MM.1S (cell line): Measurements from ENCODE around the gene NINJ1.

Experiments
- DNase-seq: peaks from one replicate; pipeline ENCODE4 v3.0.0-alpha.2; 2015
- H2AFZ ChIP-seq: fragments of 300-600 bp; sonication (generic); 2 replicates; pipeline ENCODE4 v1.6.0; 2016; ENCODE audit warnings: antibody characterized with exemption, low read length
- H3F3A ChIP-seq: fragments of 300-600 bp; sonication (generic); 2 replicates; pipeline ENCODE4 v1.6.1; 2016; ENCODE audit warnings: mild to moderate bottlenecking, antibody characterized with exemption, low read length, moderate library complexity, mixed read lengths; ENCODE audit not compliant: insufficient read depth
- H3K27ac ChIP-seq: fragments of 300-600 bp; sonication (generic); 2 replicates; pipeline ENCODE4 v1.5.1; 2016; ENCODE audit warnings: mild to moderate bottlenecking, low read length
- H3K27me3 ChIP-seq: fragments of 300-600 bp; sonication (generic); replicated peaks from 2 replicates; pipeline ENCODE4 v1.6.0; 2016; ENCODE audit warnings: low read length; ENCODE audit not compliant: insufficient read depth
- H3K36me3 ChIP-seq: fragments of 300-600 bp; sonication (generic); replicated peaks from 2 replicates; pipeline ENCODE4 v1.6.1; 2016; ENCODE audit warnings: mild to moderate bottlenecking, low read length, mixed read lengths; ENCODE audit not compliant: insufficient read depth
- H3K4me1 ChIP-seq: fragments of 300-600 bp; sonication (generic); 2 replicates; pipeline ENCODE4 v1.6.1; 2016; ENCODE audit warnings: low read length, mixed read lengths
- H3K4me2 ChIP-seq: fragments of 300-600 bp; sonication (generic); 2 replicates; pipeline ENCODE4 v1.6.0; 2016; ENCODE audit warnings: low read depth, low read length
- H3K4me3 ChIP-seq: fragments of 300-600 bp; sonication (generic); 2 replicates; pipeline ENCODE4 v1.5.1; 2016; ENCODE audit warnings: low read length, mixed read lengths
- H3K79me2 ChIP-seq: fragments of 300-600 bp; sonication (generic); 2 replicates; pipeline ENCODE4 v1.6.1; 2016; ENCODE audit warnings: mixed run types, low read length, mixed read lengths
- H3K9ac ChIP-seq: fragments of 300-600 bp; sonication (generic); 2 replicates; pipeline ENCODE4 v1.6.1; 2016; ENCODE audit warnings: low read length, mixed read lengths
- H3K9me2 ChIP-seq: fragments of 300-600 bp; sonication (generic); replicated peaks from 2 replicates; pipeline ENCODE4 v1.6.1; 2016; ENCODE audit warnings: mild to moderate bottlenecking, low read length, mixed read lengths; ENCODE audit not compliant: insufficient read depth
- H3K9me3 ChIP-seq: fragments of 300-600 bp; sonication (generic); replicated peaks from 2 replicates; pipeline ENCODE4 v1.6.1; 2016; ENCODE audit warnings: mild to moderate bottlenecking, low read length, mixed read lengths; ENCODE audit not compliant: insufficient read depth
- H4K20me1 ChIP-seq: fragments of 300-600 bp; sonication (generic); 2 replicates; pipeline ENCODE4 v1.6.1; 2016; ENCODE audit warnings: mild to moderate bottlenecking, low read length, moderate library complexity, mixed read lengths; ENCODE audit not compliant: insufficient read depth
- CTCF ChIP-seq: fragments of 300-600 bp; sonication (generic); IDR thresholded peaks from 2 replicates; pipeline ENCODE4 v1.5.1; 2016; ENCODE audit warnings: antibody characterized with exemption, low read length, mixed read lengths
- EZH2 ChIP-seq: fragments of 300-600 bp; sonication (generic); optimal IDR thresholded peaks from 2 replicates; pipeline ENCODE3; 2017; ENCODE audit warnings: low read depth, mild to moderate bottlenecking, antibody characterized with exemption, low read length, mixed read lengths
- EZH2phosphoT487 ChIP-seq: fragments of 300-600 bp; sonication (generic); IDR thresholded peaks from 2 replicates; pipeline ENCODE4 v1.6.1; 2018; ENCODE audit warnings: antibody characterized with exemption, low read length

The NINJ1 gene

GRCh38 chr9:93093877-93094657 is 40.0 kb downstream of the NINJ1 start:
- Histone ChIP-seq H3K9me2 (no peaks in the 10 kb centered on the region), H3K4me2 (peak overlapping the region; percentile 86), H3K27me3 (no peaks in the 10 kb centered on the region), H3K79me2 (peaks cover 28% of the 10 kb centered on the region), H3F3A (peaks cover 25% of the 10 kb centered on the region), H3K36me3 (no peaks in the 10 kb centered on the region), H4K20me1 (no peaks in the 10 kb centered on the region), H3K27ac (peak overlapping the region; percentile 98), H3K4me1 (peaks cover 34% of the 10 kb centered on the region), H2AFZ (peak overlapping the region; percentile 79), H3K4me3 (peak overlapping the region; percentile 23), H3K9ac (peak overlapping the region; percentile 93), H3K9me3 (no peaks in the 10 kb centered on the region)
- TF ChIP-seq CTCF: no peak
- no peak for TF ChIP-seq EZH2phosphoT487
- TF ChIP-seq EZH2: no peak
- DNase-seq: no peak

GRCh38 chr9:93093127-93093876 is 40.7 kb downstream of the NINJ1 start:
- H3K4me2 ChIP-seq: peak overlapping the region; percentile 86
- peak overlapping the region; percentile 98 for H3K27ac ChIP-seq
- no peaks in the 10 kb centered on the region for H4K20me1 ChIP-seq
- H3K4me3 ChIP-seq: peak overlapping the region; percentile 23
- no peak for TF ChIP-seq EZH2phosphoT487
- no peak for TF ChIP-seq EZH2
- no peak for TF ChIP-seq CTCF
- peak overlapping the region; percentile 79 for H2AFZ ChIP-seq
- peaks cover 34% of the 10 kb centered on the region for H3K4me1 ChIP-seq
- H3F3A ChIP-seq: peaks cover 25% of the 10 kb centered on the region
- H3K79me2 ChIP-seq: peaks cover 20% of the 10 kb centered on the region
- H3K27me3 ChIP-seq: no peaks in the 10 kb centered on the region
- peak overlapping the region; percentile 93; the same call in 1 of the 2 replicates for H3K9ac ChIP-seq
- DNase-seq: peak; percentile 42
- H3K9me2 ChIP-seq: no peaks in the 10 kb centered on the region
- no peaks in the 10 kb centered on the region for H3K36me3 ChIP-seq
- H3K9me3 ChIP-seq: no peaks in the 10 kb centered on the region

GRCh38 chr9:93092251-93092991 is 41.6 kb downstream of the NINJ1 start:
- H3K9ac ChIP-seq: no peak overlapping the region
- H4K20me1 ChIP-seq: no peaks in the 10 kb centered on the region
- peaks cover 25% of the 10 kb centered on the region for H3F3A ChIP-seq
- no peaks in the 10 kb centered on the region for H3K27me3 ChIP-seq
- H2AFZ ChIP-seq: no peak overlapping the region
- TF ChIP-seq EZH2 (no peak), EZH2phosphoT487 (no peak), CTCF (no peak)
- DNase-seq: no peak
- no peaks in the 10 kb centered on the region for H3K9me2 ChIP-seq
- peaks cover 33% of the 10 kb centered on the region for H3K4me1 ChIP-seq
- H3K36me3 ChIP-seq: no peaks in the 10 kb centered on the region
- H3K27ac ChIP-seq: no peak overlapping the region
- no peak overlapping the region for H3K4me2 ChIP-seq
- no peak overlapping the region for H3K4me3 ChIP-seq
- H3K79me2 ChIP-seq: peaks cover 12% of the 10 kb centered on the region
- H3K9me3 ChIP-seq: no peaks in the 10 kb centered on the region
